KG1 (cell line): ENCODE results near the gene HDAC9.

ENCODE experiments used
- DNase-seq: peaks from one replicate; lab custom pipeline; 2025; lab: John Stamatoyannopoulos, UW

Gene HDAC9

DNA sequence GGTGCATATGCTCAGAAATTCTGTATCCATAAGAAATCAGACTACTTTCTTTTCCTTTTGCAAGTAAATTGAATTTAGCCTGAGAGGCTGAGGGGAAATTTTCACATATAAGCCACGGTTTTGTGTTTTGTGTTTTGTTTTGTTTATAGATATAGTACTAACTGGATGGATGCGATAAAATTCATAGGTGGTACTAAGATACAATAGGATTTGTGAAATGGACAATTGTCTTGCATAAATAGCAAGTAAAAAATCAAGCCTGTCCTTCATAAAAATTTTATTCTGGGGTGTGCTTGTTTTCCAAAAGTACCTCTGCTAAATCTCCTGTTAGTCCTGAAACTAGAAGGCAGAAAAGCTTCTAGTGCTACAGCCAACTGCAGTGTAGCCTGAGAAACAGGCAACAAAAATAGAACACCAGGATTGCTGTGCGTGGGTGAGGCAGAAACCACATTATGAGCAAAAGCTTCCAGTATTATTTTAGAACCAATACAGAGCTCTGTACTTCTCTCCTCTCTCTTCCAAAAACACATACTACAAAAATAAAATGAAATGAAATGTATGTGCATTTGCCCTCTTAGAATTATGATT, 634 bp upstream of the HDAC9 start:
- no peak for DNase-seq

DNA sequence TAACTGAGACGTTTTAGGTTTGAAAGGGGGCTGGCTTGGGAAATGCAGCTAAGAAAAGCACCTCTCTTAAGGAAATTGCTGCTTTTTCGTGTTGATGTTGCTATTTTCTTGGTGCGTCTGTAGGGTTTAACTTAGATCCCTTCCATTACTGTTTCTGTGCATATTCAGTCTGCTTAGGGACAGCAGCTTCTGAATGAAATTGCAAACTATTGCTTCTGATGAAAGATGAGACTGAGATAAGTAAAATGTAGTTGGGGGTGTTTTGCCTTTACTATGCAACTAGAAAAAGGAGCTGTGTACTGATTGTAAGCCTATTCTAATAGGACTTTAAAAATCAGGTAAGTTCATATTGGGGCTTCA, 772 bp downstream of the HDAC9 start:
- no peak for DNase-seq

DNA sequence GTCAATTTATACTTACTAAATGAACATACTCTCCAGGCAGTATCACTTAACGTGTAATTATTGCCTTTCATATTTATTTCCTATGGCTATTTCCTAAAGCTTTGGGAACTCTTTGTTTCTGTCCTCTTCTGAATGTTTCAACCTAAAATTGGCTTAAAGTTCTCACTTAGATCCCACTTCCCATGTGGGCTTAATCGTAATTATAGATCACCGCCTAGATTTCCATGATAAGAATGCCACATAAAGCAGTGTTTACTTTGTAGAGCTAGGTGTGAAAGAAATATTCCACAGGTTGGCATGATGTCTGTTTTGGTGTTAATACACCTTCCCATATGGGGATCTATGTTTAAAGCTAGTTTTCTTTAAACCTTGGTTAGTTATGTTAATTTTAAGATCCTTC, 1.5 kb downstream of the HDAC9 start:
- DNase-seq = no peak

DNA sequence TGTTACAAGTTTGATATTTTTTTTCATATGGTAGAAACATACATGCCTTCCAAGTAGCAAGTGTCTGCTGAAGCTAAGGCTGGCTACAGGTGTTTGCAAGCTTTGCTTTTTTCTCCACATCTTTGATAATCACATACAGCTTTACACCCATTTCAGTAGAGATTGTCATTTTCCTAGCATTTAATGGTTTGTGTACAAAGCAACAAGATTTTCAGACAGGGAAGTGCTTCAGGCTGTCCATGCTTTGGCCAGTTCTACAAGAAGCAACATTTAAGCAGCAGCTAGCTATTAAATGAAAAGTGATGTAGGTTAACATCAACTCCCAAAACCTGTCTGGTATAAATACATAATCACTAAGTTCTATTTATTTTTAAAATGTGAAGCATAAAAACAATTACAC, 2.3 kb downstream of the HDAC9 start:
- DNase-seq = no peak

DNA sequence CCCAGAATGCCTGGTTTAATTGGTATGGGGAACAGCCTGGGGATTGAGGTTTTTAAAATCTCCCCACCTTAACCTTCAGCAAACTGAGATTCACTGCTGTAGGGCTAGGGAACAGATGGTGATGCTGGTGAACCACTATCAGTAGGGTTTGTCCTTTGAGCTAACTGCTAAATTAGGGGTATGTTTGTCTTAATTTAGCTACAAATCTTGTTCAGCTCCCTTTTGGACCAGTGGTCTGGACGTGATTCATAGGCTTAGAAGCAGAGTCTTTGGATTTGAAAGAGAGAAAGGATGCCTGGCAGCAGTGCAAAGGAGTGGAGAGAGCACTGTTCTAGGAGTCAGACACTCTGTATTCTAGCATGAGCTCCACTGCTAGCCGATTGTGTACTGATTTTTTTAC, 2.8 kb downstream of the HDAC9 start:
- DNase-seq = no peak

DNA sequence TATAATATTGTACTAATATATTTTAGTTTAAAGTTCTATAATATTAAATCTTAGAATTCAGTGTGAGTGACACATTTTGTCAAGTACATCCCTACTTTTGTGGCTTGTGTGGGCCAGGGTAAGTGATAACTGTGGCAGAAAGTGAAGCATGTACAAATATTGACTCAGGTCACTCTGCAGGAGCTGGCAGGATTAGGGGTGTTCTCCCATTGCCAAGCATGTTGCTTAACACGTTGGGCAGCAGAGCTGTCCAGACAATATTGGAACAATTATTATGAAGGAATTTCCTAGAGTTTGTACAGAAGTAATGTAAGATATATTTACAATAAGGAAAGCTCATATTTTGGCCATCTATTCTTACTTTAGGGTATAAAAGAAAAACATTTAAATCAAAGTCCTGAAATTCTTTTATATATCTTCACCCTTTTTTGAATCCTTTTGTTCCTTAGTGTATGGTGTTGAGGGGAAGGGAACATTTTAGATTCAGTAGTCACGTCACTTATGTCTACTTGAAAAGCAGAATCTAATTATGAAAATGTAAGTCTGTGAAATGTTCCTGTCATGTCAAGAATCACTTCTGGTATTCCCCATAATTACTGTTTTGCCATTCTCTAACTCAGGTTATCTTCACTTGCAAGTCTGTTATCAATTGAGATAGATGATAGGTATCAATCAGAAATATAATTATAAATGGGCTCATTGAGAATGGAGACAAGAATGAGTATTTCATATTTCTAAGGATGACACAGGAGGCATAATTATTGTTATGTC, 4.0 kb downstream of the HDAC9 start:
- no peak for DNase-seq

DNA sequence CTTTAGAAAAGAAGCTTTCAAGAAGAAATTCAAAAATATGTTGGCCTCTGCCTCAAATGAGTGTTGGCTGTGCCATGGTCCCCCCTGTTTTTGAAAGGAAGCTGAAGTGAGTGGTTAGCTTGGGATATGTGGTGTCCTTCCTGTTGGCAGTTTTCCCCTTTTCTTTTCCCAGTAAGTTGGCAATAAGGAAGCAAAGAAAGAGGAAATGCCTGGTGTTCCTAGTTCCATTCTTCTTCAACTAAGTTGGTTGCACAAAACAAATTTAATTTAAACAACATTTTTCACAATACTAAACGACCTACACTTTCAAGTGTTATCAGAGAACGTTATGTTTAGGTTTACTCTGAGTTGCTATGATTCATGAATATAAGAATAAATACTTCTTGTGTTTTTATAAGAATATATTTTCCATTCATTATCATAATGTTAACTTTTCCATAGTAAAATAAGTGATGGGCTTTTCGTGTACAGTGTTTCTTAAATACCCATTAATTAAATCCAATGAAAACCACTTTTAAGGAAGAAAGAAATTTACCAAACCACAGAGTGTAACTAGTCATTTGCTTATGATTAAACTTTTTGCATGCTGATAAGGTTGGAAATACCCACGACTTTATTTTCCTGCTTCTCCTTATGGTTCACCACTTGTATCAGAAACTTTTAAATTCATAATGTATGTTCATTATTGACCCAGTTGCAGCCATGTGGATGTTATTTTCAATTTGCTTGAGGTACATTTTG, 7.7 kb downstream of the HDAC9 start:
- DNase-seq = no peak

DNA sequence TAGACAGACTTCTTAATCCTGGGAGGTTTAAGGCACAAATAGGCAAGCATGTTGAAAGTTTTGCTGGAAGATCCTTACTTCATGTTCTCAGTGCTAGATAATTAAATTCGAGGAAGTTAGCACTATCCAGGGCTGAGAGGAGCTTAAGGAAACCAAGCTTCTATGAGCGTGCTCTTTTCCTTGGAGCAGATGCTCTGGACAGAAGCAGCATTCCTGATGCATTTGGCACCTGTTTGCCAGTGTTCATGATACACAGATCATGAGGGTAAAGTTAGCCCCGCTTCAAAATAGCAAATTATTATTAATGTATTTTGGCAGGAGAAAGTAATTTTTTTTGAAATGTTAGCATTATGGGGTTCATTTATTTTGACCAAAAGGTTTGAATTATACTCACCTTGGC, 9.4 kb downstream of the HDAC9 start:
- no peak for DNase-seq

DNA sequence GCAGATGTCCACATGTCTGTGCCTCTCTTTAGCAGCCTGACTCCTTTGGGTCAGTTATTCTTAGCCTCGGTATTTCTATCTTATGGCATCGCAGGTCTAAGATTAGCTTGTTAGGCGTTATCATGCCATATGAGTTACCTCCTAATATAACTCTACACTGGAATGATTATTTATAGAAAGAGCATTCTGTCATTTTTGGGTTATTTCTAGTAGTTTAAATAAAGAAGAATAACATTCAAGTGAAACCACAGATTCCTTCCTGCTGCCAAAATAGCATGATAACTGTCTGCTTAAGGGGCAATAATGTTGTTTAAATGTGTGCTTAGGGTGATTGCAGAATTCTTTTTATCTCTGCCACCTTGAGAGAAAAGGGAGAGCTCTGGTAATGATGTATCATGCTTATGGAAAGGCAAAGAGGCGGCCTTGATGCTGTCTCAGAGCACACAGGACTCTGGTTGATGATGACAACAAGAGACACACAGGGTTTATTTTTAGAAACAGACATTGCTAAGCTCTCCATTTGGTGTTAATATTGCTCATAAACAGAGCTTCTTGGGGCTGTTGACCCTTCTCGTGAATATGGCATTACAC, 10.4 kb downstream of the HDAC9 start:
- no peak for DNase-seq

DNA sequence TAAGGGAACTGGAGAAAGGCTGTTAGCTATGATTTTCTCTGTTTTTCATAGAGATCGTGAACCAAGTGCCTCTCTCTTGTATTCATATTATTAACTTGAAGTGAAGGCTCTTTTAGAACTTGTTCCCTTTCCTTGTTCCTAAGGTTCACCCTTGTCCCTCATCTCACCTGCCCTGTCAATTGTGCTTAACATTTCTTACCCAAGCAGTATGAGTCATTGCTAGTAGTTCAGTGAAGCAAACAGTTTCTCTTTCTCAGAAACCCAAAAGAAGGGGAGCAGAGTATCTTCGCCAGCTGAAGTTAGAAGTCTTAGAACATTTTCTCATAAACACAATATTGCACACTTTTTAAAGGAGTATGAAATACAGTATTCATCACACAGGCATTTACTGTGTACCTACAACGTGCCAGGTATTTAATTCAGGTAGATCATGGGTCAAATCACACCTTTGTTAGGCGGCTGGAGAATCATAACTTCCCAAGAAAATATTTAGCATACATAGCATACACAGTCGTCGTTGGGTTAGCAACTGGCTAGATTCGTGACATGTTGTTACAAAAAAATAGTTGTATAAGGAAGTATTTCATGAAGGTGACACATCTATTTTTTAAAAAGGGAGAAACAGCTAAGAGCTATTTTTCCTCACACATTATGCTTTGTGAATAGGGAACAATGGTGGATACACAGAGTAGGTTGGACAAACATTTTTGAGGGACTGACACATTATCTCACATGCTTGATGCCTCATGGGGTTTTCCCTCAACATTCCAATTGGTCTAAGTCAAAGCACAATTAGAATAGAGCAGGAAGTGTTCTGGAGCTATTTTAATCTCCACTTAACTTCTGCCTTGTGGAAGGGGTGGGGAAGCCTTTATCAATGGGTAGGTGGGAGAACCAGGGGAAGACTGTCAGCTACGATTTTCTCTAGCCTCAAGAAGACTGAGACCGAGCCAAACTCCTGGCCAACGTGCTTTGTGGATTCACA, 13.2 kb downstream of the HDAC9 start:
- no peak for DNase-seq

DNA sequence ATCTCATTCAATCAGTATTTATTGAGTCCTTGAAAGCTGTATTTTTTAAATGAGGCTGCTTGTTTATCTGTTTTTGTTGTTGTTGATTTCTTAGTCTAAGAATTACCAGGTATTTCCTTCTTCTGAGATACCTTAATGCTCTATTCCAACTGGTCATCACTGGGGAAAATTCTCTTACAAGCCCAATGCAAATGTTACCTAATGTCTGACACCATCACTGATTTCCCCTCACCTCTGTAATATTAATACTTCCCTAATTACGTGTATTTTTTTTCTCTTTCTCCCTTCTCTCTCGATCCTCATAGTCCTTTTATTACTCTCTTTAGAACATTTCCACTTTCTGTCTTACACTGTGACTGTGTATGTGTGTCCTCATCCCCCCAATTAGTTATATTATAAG, 13.9 kb downstream of the HDAC9 start:
- no peak for DNase-seq

DNA sequence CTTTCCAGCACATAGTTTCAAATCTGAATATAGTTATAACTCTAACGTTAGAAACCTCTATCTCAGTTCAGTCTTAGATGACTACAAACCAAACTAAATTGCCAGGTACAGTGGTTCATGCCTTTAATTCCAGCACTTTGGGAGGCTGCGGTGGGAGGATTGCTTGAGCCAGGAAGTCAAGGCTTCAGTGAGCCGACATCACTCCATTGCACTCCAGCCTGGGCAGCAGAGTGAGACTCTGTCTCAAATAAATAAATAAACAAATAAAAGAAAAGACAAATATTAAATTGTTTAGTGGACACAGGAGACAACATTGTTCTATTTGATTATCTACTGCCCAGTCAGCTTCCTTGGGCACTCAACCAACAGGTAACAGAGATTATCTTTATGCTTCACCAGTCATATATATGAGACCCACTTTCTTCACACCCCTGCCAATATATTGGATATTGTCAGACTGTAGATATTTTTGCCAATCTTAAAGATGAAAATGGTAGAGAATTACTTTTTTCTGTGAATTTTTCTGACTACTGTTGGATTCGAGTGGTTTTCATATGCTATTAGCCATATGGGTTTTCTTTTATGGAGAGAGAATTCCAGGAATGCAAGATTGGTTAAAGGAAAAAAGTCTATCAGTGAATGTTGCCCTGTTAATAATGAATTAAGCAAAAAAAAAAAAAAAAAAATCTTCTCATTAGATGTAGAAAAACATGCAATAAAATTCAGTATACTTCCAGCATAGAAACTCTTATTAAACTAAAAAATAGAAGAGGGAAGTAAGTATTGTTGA, 16.0 kb downstream of the HDAC9 start:
- DNase-seq = no peak

DNA sequence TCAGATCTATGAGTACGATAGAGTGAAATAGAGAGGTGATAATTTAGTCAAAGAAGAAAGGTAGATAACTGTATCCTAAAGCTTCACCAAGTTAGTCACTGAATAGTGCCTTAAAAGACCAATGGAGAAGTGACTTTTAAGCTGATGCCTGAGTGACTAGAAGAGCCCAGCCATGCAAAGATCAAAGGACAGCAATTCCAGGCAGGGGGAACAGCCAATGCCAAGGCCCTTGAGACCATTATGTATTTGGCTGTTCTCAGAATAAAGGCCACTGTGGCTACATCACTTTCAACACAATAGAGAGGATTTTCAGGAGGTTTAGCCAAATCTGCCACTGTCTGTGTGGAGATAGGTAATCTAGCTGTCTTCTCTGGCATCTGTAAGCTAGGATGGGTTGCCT, 17.8 kb downstream of the HDAC9 start:
- DNase-seq = no peak

DNA sequence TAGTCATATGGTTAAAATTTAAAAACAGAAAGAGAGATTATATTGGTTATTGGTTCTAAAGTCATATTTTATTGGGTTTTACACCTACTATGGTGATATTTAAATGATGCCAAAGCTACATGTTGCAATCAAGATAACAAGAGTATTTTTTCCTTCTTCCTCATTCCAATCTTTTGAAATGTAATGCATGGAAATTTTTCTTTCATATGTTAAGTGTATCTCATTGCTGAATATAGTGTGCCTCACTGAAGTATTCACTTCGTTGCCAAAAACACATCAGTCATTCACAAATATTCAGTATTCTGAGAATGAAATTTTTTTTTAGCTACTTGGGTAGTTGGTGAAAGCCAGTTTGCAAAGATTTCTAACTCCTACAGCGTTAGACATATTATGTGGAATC, 19.5 kb downstream of the HDAC9 start:
- DNase-seq = no peak

DNA sequence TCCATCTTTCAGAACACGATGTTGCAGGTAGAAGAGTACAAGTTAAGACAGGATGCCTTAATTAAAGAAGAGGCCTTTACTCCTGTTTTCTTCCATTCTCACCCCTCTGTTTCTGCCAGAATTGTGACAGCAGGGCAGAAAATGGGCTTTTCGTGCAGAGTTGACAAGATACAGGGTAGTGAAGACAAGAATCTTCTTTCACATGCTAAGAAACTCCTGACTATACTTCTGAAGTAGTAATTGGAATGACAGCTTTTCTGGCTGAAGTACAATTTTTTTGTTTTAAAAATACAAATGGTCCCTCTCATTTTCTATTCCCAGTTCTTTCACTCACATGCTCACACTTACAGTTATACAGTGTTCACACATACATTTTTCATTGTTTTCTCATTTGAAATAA, 22.1 kb downstream of the HDAC9 start:
- DNase-seq = no peak

DNA sequence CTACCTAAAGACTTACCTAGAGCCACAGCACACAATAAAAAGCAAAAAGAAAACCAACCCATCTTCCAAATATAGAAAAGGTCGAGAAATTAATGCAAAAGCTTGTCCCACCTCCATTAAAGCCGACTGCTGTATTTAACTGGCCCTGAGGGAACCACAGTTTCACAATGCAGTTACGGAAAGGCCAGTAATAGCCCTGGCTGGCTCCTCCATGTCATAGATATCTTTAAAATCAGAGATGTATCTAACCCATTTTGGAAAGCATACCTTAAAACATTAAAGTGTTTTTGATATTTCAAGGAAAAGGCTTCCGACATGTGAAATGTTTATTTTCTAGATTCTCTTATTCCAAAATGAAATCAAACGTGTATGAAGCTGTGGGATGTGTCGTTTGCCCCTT, 23.0 kb downstream of the HDAC9 start:
- DNase-seq = no peak

DNA sequence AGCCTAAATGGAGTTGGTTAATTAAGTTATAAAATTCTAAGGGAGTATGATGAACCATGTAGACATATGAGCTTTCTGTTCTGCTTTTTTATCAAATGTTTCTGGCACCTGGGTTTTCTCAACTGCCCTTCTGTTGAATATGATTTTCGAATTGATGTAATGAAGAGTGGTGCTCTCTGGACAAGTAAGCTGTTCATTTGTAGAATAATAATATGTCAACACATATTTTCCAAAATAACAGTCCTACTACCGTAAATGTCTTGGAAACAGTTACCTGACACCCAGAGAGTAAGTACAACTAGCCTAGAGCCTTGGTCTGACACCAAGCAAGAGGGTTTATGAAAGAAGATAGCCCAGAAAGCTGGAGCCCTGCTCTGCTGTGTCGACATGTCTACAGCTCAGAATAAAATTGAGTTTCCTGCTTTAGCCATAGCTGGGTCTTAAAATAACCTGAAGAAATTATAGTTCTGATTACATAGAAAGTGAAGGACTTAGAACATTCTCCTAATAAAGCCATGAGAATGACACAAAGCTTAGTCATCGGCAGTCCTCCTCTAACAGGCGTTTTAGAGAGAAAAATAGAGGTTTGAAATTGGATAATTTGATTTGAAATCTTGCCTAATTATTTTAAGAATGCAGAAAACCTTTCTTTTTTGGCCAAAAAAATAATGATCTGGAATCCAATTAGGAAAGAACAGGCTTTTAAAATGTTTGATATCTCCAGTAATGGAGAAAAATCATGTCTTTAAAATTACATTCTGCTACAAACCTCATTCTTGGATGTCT, 25.1 kb downstream of the HDAC9 start:
- DNase-seq = no peak

DNA sequence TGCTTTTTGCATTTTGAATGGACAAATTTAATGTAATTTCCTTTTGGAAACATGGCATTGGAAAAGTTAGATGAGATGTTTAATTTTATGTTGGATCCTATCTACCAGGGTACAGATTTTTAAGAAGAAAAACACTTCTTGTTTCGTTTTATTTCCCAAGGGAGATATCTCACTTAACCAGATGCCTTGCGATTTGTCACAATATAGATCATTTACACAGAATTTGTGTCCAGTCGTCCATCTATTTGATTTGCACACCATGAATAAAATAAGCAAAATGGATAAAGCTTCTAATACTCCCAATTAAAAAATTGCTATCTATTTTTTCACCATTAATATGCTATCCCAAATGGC, 25.7 kb downstream of the HDAC9 start:
- DNase-seq = no peak

DNA sequence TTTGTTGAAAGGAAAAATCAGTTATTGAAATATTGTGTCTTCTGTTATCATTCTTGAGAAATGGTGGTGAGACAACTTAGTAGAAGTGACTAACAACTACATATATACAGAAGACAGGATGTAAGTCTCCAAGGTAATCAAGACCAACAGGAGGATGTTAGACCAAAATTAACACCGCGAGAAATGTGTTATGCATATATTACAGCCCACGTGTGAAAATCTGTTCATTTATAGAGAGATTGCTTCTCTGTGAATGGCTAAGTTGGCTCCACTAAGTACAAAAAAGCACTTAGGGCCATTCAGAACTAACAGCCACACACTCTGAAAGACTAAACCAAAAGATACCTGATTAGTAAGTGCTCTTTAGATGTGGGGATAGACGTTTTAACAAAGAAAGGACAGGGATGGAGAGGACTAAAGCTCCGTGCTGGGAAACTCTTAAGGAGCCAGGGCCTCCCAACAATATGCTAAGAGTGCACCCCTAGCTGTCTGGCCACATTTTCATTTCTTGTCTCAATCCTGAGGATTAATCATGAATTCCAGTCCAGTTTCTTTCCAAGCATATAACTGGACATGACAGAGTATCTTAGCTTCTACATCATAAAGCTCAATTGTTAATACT, 26.5 kb downstream of the HDAC9 start:
- DNase-seq = no peak

DNA sequence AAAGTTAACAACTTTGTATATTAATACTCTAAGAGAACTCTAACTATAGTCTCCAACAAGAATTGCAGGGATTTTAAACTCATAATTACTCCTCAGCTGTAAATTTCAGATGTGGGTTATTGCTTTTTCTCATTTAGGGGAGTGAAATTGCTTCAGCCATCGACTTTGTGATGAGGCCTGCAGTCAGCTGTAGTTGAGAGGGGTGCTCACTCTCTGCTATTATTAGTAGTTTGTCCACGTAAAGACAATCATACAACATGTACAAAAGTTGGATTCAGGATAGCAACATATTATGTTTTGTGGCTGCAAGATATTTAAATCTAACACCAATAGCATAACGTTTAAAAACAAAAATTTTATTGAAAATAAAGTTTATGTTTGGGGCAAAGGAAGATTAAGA, 28.7 kb downstream of the HDAC9 start:
- no peak for DNase-seq
